HFFc6 (cell line): ENCODE data around the gene GTF3C5. TPM values are rescaled to one million over a fixed set of nuclear protein-coding genes. Genes with fewer than 3 reads are reported as not detected.

Experiments used
- DNase-seq: peaks from one replicate; pipeline ENCODE4 v3.0.0-alpha.2; 2018
- H3K27ac Mint-ChIP-seq: 2 replicates; pipeline ENCODE4 v1.8.0; 2020; ENCODE audit warnings: mild to moderate bottlenecking, mixed read lengths
- H3K27me3 Mint-ChIP-seq: 2 replicates; pipeline ENCODE4 v1.8.0; 2021; ENCODE audit warnings: mild to moderate bottlenecking, moderate library complexity, mixed read lengths; ENCODE audit not compliant: insufficient read depth
- H3K36me3 Mint-ChIP-seq: 2 replicates; pipeline ENCODE4 v1.8.0; 2021; ENCODE audit warnings: low read depth, mixed read lengths
- H3K4me1 Mint-ChIP-seq: 2 replicates; pipeline ENCODE4 v1.8.0; 2020; ENCODE audit warnings: low read depth, mixed read lengths
- H3K4me3 Mint-ChIP-seq: 2 replicates; pipeline ENCODE4 v1.8.0; 2020; ENCODE audit warnings: mild to moderate bottlenecking, moderate library complexity, mixed read lengths
- H3K9me3 Mint-ChIP-seq: 2 replicates; pipeline ENCODE4 v1.8.0; 2020; ENCODE audit warnings: mild to moderate bottlenecking, mixed read lengths
- total RNA-seq, 6 experiments: library from RNA; stranded (reverse); fragmentation: NEBNext Ultra II Directional; extraction: Animal tissue kit (Norgen Biotek cat#: 25700); gene quantifications; 2 replicates in 1 of 6; 3 replicates in 5 of 6; pipeline ENCODE4 v1.2.3, GENCODE V29; 2021
- TF ChIP-seq, protein P1 (sequence below): fragments of 200-600 bp; sonication (generic); IDR thresholded peaks from 2 replicates; pipeline ENCODE4 v1.5.0; 2021; ENCODE audit warnings: antibody characterized with exemption, mild to moderate bottlenecking

Gene GTF3C5
- total RNA-seq, 6 experiments from 2014 or later, result 34.5 to 40.2 (median 38.4) TPM

GRCh38 chr9:132985071-132985350 is 45.8 kb upstream of the GTF3C5 start:
- Mint-ChIP-seq H3K27ac (no peak overlapping the region), H3K4me1 (peaks cover 12% of the 10 kb centered on the region), H3K4me3 (no peak overlapping the region), H3K36me3 (no peaks in the 10 kb centered on the region), H3K9me3 (peaks cover 1% of the 10 kb centered on the region; the same call in 1 of the 2 replicates), H3K27me3 (peaks cover 54% of the 10 kb centered on the region)
- TF ChIP-seq, protein P1, sequence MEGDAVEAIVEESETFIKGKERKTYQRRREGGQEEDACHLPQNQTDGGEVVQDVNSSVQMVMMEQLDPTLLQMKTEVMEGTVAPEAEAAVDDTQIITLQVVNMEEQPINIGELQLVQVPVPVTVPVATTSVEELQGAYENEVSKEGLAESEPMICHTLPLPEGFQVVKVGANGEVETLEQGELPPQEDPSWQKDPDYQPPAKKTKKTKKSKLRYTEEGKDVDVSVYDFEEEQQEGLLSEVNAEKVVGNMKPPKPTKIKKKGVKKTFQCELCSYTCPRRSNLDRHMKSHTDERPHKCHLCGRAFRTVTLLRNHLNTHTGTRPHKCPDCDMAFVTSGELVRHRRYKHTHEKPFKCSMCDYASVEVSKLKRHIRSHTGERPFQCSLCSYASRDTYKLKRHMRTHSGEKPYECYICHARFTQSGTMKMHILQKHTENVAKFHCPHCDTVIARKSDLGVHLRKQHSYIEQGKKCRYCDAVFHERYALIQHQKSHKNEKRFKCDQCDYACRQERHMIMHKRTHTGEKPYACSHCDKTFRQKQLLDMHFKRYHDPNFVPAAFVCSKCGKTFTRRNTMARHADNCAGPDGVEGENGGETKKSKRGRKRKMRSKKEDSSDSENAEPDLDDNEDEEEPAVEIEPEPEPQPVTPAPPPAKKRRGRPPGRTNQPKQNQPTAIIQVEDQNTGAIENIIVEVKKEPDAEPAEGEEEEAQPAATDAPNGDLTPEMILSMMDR, result no peak
- no peak for DNase-seq

- no peak for DNase-seq
- H3K27me3 Mint-ChIP-seq, result peaks cover 52% of the 10 kb centered on the region
- H3K9me3 Mint-ChIP-seq, result peaks cover 6% of the 10 kb centered on the region; the same call in 1 of the 2 replicates
- TF ChIP-seq, protein P1, result no peak
- no peak overlapping the region for H3K4me3 Mint-ChIP-seq
- no peak overlapping the region for H3K27ac Mint-ChIP-seq
- no peaks in the 10 kb centered on the region for H3K36me3 Mint-ChIP-seq
- H3K4me1 Mint-ChIP-seq, result peaks cover 12% of the 10 kb centered on the region
Measured at GRCh38 chr9:132985489-132985888, 45.3 kb upstream of the GTF3C5 start.

GRCh38 chr9:132986114-132986513 is 44.7 kb upstream of the GTF3C5 start:
- Mint-ChIP-seq H3K4me1 (peaks cover 12% of the 10 kb centered on the region), H3K4me3 (no peak overlapping the region), H3K27me3 (peaks cover 45% of the 10 kb centered on the region), H3K27ac (no peak overlapping the region), H3K36me3 (no peaks in the 10 kb centered on the region), H3K9me3 (peaks cover 6% of the 10 kb centered on the region; the same call in 1 of the 2 replicates)
- no peak for DNase-seq
- TF ChIP-seq, protein P1, result no peak

DNA sequence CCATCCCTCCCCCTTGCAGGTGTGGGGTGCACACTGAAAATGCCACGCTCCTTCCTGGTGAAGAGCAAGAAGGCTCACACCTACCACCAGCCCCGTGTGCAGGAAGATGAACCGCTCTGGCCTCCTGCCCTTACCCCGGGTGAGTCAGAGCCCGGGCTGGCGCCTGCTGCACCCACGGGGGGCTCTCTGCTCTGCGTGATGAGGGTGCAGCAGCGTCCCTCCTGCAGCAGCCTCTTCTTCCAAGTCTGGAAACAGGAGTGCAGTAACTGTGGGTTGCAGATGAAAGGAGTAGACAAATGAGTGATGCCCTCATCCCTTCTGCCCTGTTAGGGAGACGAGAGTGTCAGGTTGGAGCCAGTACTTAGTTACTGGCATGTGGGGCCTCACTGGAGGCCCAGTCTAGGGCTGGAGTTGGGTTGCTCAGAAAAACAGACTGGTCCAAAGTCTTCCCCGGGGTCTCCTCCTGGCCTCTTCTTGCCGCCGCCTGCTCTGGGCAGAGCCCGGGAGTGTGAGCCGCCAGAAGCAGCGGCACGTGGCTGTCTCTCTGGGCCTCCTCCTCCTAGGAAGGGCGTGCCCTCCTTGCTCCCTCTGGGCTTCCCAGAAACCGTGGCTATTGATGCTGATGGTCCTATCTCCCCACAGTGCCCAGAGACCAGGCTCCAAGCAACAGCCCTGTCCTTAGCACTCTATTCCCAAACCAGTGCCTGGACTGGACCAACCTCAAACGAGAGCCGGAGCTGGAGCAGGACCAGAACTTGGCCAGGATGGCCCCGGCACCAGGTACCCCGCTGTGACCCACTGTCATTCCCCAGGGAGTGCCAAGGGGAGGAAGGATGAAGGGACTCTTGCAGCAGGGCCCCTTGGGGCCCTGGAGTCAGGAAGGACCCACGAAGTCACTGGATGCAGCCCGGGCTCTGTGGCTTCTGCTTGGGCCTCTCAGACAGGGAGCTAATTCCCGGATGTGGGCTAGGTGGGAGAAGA is 43.9 kb upstream of the GTF3C5 start:
- Mint-ChIP-seq H3K4me1 (peaks cover 12% of the 10 kb centered on the region), H3K27me3 (peaks cover 43% of the 10 kb centered on the region), H3K4me3 (no peak overlapping the region), H3K36me3 (no peaks in the 10 kb centered on the region), H3K27ac (no peak overlapping the region), H3K9me3 (peaks cover 6% of the 10 kb centered on the region; the same call in 1 of the 2 replicates)
- no peak for DNase-seq
- TF ChIP-seq, protein P1, result no peak

GRCh38 chr9:132988244-132989013 is 42.4 kb upstream of the GTF3C5 start:
- Mint-ChIP-seq H3K4me3 (no peak overlapping the region), H3K27me3 (peaks cover 38% of the 10 kb centered on the region), H3K4me1 (peaks cover 12% of the 10 kb centered on the region), H3K9me3 (peaks cover 6% of the 10 kb centered on the region; the same call in 1 of the 2 replicates), H3K36me3 (no peaks in the 10 kb centered on the region), H3K27ac (no peak overlapping the region)
- DNase-seq, result no peak
- TF ChIP-seq, protein P1, result no peak
